Nephron (organoid): ENCODE measurements around the gene ZNF610.
A peak's percentile ranks its signal among the peaks of the same experiment; 100 is the strongest.

ENCODE experiments used
- H3K27ac Mint-ChIP-seq, 3 experiments: 2 replicates each; pipeline ENCODE4 v1.8.0; 2020; ENCODE audit warnings: mixed read lengths in 3 of 3, mild to moderate bottlenecking in 2 of 3, moderate library complexity in 1 of 3
- H3K27me3 Mint-ChIP-seq: 2 replicates; pipeline ENCODE4 v1.8.0; 2021; ENCODE audit warnings: low read depth, mild to moderate bottlenecking, moderate library complexity, mixed read lengths
- H3K36me3 Mint-ChIP-seq: 2 replicates; pipeline ENCODE4 v1.8.0; 2020; ENCODE audit warnings: low read depth, mixed read lengths
- H3K4me1 Mint-ChIP-seq: 2 replicates; pipeline ENCODE4 v1.8.0; 2020; ENCODE audit warnings: mixed read lengths
- H3K4me3 Mint-ChIP-seq, 3 experiments: 2 replicates each; pipeline ENCODE4 v1.8.0; 2020; ENCODE audit warnings: mild to moderate bottlenecking in 3 of 3, mixed read lengths in 3 of 3, moderate library complexity in 2 of 3
- H3K9me3 Mint-ChIP-seq: 2 replicates; pipeline ENCODE4 v1.8.0; 2020; ENCODE audit warnings: mixed read lengths
- TF ChIP-seq, protein P1 (sequence below), 3 experiments: fragments of 200-600 bp; sonication (generic); IDR thresholded peaks; one replicate each; pipeline ENCODE4 v1.5.0; 2021; ENCODE audit warnings: antibody characterized with exemption in 3 of 3; ENCODE audit not compliant: unreplicated experiment in 3 of 3

Gene ZNF610

DNA sequence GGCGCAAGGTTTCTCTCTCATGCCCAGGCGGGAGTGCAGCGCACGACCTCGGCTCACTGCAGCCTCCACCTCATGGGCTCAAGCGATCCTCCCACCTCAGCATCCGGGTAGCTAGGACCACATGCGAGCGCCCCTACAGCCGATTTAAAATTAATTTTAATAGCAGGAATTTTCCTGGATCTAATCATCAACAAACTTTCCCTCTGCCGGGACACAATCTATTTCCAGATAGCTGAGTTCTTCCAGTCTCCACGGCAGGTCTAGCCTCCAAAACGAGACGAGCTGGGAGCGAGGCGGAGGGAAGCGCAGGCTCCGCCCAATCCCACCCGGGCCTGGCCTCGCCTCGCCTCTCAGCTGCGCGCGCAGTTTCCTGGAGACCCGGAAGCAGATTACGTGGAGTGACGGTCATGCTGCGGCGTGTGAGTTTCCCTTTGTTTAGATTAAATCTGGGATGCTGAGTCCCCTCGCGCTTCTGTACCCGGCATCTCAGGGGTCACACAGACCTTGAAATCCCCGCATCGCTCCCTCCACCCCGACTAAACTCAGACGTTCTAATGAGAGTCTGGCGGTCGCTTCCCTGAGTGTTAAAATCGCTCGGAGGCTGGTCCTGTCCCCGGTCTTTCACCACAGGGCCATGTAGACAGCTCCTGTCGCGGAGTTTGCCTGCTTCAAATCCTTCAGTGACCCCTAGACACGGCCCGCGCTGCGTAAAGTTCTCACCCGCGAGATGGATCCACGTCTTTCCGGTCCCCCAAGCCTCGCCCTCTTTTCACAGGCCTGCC is 33.7 kb downstream of the ZNF610 start, which contains the start of gene ZNF880:
Gene ZNF880 (plus strand): TSS at position 365 of the 782 bp plus-strand sequence. CDS start 43 bp downstream, at position 408.
- H3K4me3 Mint-ChIP-seq: peak within 1 kb of the TSS in 2 of 3 experiments; percentile 32 to 39
- no peaks in the 10 kb centered on the region for H3K27me3 Mint-ChIP-seq
- H3K9me3 Mint-ChIP-seq: peaks cover 58% of the 10 kb centered on the region
- H3K36me3 Mint-ChIP-seq: peaks cover 83% of the 10 kb centered on the region
- H3K4me1 Mint-ChIP-seq: no peaks in the 10 kb centered on the region
- TF ChIP-seq, protein P1, sequence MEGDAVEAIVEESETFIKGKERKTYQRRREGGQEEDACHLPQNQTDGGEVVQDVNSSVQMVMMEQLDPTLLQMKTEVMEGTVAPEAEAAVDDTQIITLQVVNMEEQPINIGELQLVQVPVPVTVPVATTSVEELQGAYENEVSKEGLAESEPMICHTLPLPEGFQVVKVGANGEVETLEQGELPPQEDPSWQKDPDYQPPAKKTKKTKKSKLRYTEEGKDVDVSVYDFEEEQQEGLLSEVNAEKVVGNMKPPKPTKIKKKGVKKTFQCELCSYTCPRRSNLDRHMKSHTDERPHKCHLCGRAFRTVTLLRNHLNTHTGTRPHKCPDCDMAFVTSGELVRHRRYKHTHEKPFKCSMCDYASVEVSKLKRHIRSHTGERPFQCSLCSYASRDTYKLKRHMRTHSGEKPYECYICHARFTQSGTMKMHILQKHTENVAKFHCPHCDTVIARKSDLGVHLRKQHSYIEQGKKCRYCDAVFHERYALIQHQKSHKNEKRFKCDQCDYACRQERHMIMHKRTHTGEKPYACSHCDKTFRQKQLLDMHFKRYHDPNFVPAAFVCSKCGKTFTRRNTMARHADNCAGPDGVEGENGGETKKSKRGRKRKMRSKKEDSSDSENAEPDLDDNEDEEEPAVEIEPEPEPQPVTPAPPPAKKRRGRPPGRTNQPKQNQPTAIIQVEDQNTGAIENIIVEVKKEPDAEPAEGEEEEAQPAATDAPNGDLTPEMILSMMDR (IDR thresholded peaks at IDR 0.05; ENCODE audit: unreplicated experiment in 3 of 3): no peak
- H3K27ac Mint-ChIP-seq: no peak within 1 kb of the TSS

DNA sequence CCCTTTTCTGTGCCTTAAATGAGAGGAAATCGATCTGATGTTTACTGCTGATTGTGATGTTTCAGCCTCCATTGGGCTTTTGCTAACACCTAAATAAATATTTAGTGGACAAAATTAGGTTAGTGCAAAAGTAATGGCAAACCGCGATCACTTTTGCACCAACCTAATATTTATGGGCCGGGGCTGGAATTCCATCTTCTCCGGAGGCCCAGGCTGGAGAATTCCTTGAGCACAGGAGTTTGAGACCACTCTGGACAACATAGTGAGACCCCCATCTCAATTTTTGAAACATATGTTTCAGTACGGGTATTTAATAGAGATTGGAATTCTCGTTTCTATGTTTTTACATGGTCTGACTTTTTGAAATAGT is 34.3 kb downstream of the ZNF610 start:
- TF ChIP-seq, protein P1 (IDR thresholded peaks at IDR 0.05; ENCODE audit: unreplicated experiment in 3 of 3): no peak
- H3K4me1 Mint-ChIP-seq: no peaks in the 10 kb centered on the region
- no peaks in the 10 kb centered on the region for H3K27me3 Mint-ChIP-seq
- no peak overlapping the region for H3K27ac Mint-ChIP-seq
- peaks cover 83% of the 10 kb centered on the region for H3K36me3 Mint-ChIP-seq
- peaks cover 57% of the 10 kb centered on the region for H3K9me3 Mint-ChIP-seq
- no peak overlapping the region for H3K4me3 Mint-ChIP-seq

DNA sequence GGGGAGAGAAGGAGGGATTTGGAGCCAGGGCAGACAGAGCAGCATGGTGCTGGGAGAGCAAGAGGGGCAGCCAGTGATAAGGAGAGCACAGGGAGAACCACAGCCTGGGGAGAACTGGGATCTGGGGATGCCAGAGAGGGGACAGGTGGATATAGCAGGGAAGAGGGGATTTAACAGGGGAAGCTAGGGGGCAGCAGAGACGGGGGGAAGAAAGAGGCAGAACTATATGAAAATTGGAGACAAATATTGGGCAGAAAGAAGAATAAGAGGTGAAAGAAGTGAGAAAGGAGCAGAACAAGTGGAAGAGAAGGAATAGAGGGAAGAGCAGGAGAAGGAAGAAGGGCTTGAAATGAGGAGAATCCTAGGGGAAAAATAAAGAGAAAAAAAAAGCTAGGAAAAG is 55.1 kb downstream of the ZNF610 start:
- H3K4me3 Mint-ChIP-seq: no peak overlapping the region
- no peaks in the 10 kb centered on the region for H3K4me1 Mint-ChIP-seq
- peaks cover 3% of the 10 kb centered on the region for H3K27me3 Mint-ChIP-seq
- H3K36me3 Mint-ChIP-seq: peaks cover 60% of the 10 kb centered on the region
- H3K27ac Mint-ChIP-seq: no peak overlapping the region
- H3K9me3 Mint-ChIP-seq: peaks cover 50% of the 10 kb centered on the region
- TF ChIP-seq, protein P1 (IDR thresholded peaks at IDR 0.05; ENCODE audit: unreplicated experiment in 3 of 3): no peak

DNA sequence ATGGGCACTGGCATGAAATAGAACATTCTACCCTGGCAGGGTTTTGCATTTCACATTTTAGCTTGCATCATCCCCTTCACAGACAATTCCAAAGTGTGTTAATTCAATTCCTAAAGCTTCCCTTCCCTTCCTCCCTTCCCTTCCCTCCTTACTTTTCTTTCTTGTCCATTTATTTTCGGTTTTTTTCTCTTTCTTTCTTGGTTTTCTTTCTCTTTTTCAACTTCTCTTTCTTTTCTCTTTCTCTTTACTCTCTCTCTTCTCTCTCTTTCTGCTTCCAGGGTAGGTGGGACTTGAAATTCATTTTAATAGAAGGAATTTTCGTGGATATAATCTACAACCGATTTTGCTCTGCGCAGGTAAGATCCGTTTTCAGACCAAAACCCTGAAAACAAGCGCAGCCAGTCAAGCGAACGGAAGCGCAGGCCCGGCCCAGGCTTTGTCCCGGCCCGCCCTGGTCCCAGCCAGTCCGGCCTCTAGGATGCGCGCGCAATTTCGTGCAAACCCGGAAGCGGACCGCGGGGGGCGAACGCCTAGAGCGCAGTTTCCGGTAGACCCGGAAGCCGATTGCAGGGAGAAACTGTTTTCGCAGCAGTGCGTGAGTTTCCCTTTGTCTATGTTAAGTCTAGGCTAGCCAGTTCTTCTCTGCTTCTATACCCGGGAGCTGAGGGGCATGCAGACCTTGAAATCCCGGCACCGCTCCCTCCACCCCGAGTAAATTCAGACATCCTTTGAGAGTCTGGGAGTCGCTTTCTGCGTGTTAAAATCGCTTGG is 61.5 kb downstream of the ZNF610 start, which contains the start of gene ZNF528:
Gene ZNF528 (plus strand): TSS at position 540 of the 771 bp plus-strand sequence. CDS start 4,165 bp downstream, outside the sequence.
- Mint-ChIP-seq H3K4me1 (no peaks in the 10 kb centered on the region), H3K36me3 (peaks cover 24% of the 10 kb centered on the region), H3K27me3 (no peaks in the 10 kb centered on the region), H3K4me3 (peak within 1 kb of the TSS in 1 of 3 experiments; percentile 40), H3K9me3 (peaks cover 31% of the 10 kb centered on the region), H3K27ac (no peak within 1 kb of the TSS)
- TF ChIP-seq, protein P1 (IDR thresholded peaks at IDR 0.05; ENCODE audit: unreplicated experiment in 3 of 3): no peak

DNA sequence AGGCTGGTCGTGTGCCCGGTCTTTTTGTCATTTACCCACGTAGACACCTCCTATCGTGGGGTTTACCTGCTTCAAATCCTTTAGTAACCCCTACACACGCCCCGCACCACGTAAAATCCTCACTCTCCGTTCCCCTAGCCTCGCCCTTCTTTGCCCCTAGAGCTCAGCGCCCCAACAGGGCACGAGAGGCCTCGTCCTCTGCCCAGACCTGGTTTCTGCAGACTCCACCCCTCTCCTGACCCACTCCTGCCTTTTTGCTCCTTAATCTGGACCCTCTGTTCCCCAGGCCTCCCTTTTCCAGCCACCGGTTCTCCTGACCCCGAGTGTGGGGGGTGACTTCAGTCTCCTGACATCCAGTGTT is 62.0 kb downstream of the ZNF610 start:
- H3K9me3 Mint-ChIP-seq: peaks cover 31% of the 10 kb centered on the region

More for the DNA sequence above, 62.0 kb downstream of the ZNF610 start:
- no peaks in the 10 kb centered on the region for H3K27me3 Mint-ChIP-seq
- H3K4me3 Mint-ChIP-seq: peak overlapping the region in 1 of 3 experiments; percentile 40
- H3K4me1 Mint-ChIP-seq: no peaks in the 10 kb centered on the region
- TF ChIP-seq, protein P1 (IDR thresholded peaks at IDR 0.05; ENCODE audit: unreplicated experiment in 3 of 3): no peak
- no peak overlapping the region for H3K27ac Mint-ChIP-seq
- H3K36me3 Mint-ChIP-seq: peaks cover 25% of the 10 kb centered on the region
